GM12878 (cell line): ENCODE data around the gene RTF1. TPM values are rescaled to one million over a fixed set of nuclear protein-coding genes. Genes with fewer than 3 reads are reported as not detected.

Source experiments
- IKZF1 ChIP-seq: fragments of 450-650 bp; conservative IDR thresholded peaks from 2 replicates; pipeline ENCODE4 v1.6.1; 2017; ENCODE audit warnings: antibody characterized with exemption, mild to moderate bottlenecking
- NFYA ChIP-seq: IDR thresholded peaks from 2 replicates; pipeline ENCODE4 v1.6.1; 2011; ENCODE audit warnings: low read depth, mild to moderate bottlenecking, low read length, improper control_type of control experiment, borderline replicate concordance
- PAX5 ChIP-seq: IDR thresholded peaks from 2 replicates; pipeline ENCODE4 v1.6.1; 2011; ENCODE audit warnings: low read depth, low read length, borderline replicate concordance
- POLR2AphosphoS2 ChIP-seq: IDR thresholded peaks from 2 replicates; pipeline ENCODE4 v1.6.1; 2011; ENCODE audit warnings: low read depth, mild to moderate bottlenecking, low read length, improper control_type of control experiment, moderate library complexity
- SREBF2 ChIP-seq: IDR thresholded peaks from 2 replicates; pipeline ENCODE4 v1.6.1; 2012; ENCODE audit warnings: mild to moderate bottlenecking, low read length
- polyA plus RNA-seq, 11 experiments: library from polyadenylated mRNA; depleted of rRNA in 4 of 11; unstranded in 6 of 11; stranded (reverse) in 5 of 11; fragments of >200 nt; fragmentation: Nextera tagmentation in 4 of 11; fragmentation: Illumina TruSeq in 1 of 11; extraction: Ambion mirVana in 4 of 11; extraction: Trizol in 1 of 11; gene quantifications; 1 replicate in 1 of 11; 2 replicates in 10 of 11; pipeline versions ENCODE4 v1.2.1 to v1.2.3, GENCODE V29; 2011 to 2016; ENCODE audit warnings: inconsistent platforms in 2 of 11, missing spikeins in 2 of 11, low read depth in 1 of 11
- total RNA-seq, 4 experiments: library from RNA; depleted of rRNA in 3 of 4; stranded (reverse); fragments of >200 nt in 3 of 4; fragmentation: Illumina TruSeq in 1 of 4; extraction: Trizol in 1 of 4; gene quantifications; 2 replicates each; pipeline versions ENCODE4 v1.2.1 to v1.2.3, GENCODE V29; 2013 to 2021
- TF ChIP-seq, protein P1 (sequence below): fragments of 450-650 bp; IDR thresholded peaks from 2 replicates; pipeline ENCODE4 v1.6.1; 2016; ENCODE audit warnings: mild to moderate bottlenecking
- TF ChIP-seq, protein P2 (sequence below): IDR thresholded peaks from 2 replicates; pipeline ENCODE4 v1.6.1; 2011; ENCODE audit warnings: low read depth, low read length, improper control_type of control experiment, borderline replicate concordance
- TF ChIP-seq, protein P3 (sequence below): fragments of 450-650 bp; IDR thresholded peaks from 2 replicates; pipeline ENCODE4 v1.6.1; 2017; ENCODE audit warnings: mild to moderate bottlenecking, moderate library complexity
- TF ChIP-seq, protein P4 (sequence below): IDR thresholded peaks from 2 replicates; pipeline ENCODE4 v1.6.1; 2011; ENCODE audit warnings: borderline replicate concordance, low read depth, mild to moderate bottlenecking, moderate library complexity, mixed read lengths, low read length; ENCODE audit not compliant: insufficient read depth; ENCODE audit errors: extremely low read length
- TF ChIP-seq, protein P5 (sequence below): IDR thresholded peaks from 2 replicates; pipeline ENCODE4 v1.6.1; 2012; ENCODE audit warnings: low read depth, low read length, improper control_type of control experiment

The RTF1 gene
- total and polyA plus RNA-seq, 10 of the 15 experiments (the other 5 are each of a cell fraction or from before 2014, with no cell fraction given) = 7.2 to 67.9 (median 32.3) TPM

DNA sequence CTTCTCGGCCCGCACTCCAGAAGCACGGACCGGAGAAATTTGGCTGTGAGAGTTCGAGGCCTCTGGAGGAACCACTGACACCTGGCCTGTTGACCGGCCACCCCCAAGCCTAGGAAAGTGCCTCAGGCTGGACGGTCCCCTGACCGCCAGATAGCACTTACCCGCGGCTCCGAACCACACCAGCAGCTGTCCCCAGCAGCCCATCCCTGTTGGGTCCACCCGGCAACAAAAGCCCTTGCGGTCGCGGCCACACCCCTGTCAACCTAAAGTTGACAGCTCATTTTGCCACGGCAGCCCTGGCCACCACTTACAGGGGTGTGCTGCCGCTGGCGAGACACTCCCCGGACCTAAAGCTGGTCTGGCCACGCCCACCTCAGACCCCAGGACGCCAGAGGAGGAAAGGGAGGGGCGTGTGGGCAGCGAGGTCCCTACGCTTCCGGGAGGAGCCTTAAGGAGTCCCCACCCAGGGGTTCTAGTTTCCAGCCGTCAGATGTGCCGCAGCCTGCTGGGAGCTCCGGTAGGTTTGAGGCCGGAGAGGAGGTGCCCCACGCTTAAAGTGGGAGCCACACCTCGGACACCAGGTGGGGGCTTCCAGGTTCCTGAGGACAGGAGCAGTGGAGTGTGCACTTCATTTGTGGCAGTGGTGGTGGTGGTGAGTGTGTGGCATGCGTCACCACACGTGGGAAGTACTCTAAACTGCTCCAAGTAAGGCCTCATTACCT lies 96.8 kb downstream of the RTF1 start, which contains the start of gene LTK (continued):
- TF ChIP-seq, protein P1, sequence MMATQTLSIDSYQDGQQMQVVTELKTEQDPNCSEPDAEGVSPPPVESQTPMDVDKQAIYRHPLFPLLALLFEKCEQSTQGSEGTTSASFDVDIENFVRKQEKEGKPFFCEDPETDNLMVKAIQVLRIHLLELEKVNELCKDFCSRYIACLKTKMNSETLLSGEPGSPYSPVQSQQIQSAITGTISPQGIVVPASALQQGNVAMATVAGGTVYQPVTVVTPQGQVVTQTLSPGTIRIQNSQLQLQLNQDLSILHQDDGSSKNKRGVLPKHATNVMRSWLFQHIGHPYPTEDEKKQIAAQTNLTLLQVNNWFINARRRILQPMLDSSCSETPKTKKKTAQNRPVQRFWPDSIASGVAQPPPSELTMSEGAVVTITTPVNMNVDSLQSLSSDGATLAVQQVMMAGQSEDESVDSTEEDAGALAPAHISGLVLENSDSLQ = no peak; the same call in 1 of the 2 replicates
- no peak for TF ChIP-seq NFYA
- TF ChIP-seq, protein P2, sequence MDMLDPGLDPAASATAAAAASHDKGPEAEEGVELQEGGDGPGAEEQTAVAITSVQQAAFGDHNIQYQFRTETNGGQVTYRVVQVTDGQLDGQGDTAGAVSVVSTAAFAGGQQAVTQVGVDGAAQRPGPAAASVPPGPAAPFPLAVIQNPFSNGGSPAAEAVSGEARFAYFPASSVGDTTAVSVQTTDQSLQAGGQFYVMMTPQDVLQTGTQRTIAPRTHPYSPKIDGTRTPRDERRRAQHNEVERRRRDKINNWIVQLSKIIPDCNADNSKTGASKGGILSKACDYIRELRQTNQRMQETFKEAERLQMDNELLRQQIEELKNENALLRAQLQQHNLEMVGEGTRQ = no peak
- 0 out of 2 replicates have a peak, but pooled peaks have one; percentile 4 for TF ChIP-seq PAX5
- TF ChIP-seq, protein P3, sequence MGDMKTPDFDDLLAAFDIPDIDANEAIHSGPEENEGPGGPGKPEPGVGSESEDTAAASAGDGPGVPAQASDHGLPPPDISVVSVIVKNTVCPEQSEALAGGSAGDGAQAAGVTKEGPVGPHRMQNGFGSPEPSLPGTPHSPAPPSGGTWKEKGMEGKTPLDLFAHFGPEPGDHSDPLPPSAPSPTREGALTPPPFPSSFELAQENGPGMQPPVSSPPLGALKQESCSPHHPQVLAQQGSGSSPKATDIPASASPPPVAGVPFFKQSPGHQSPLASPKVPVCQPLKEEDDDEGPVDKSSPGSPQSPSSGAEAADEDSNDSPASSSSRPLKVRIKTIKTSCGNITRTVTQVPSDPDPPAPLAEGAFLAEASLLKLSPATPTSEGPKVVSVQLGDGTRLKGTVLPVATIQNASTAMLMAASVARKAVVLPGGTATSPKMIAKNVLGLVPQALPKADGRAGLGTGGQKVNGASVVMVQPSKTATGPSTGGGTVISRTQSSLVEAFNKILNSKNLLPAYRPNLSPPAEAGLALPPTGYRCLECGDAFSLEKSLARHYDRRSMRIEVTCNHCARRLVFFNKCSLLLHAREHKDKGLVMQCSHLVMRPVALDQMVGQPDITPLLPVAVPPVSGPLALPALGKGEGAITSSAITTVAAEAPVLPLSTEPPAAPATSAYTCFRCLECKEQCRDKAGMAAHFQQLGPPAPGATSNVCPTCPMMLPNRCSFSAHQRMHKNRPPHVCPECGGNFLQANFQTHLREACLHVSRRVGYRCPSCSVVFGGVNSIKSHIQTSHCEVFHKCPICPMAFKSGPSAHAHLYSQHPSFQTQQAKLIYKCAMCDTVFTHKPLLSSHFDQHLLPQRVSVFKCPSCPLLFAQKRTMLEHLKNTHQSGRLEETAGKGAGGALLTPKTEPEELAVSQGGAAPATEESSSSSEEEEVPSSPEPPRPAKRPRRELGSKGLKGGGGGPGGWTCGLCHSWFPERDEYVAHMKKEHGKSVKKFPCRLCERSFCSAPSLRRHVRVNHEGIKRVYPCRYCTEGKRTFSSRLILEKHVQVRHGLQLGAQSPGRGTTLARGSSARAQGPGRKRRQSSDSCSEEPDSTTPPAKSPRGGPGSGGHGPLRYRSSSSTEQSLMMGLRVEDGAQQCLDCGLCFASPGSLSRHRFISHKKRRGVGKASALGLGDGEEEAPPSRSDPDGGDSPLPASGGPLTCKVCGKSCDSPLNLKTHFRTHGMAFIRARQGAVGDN = 0 out of 2 replicates have a peak, but pooled peaks have one; percentile 14
- no peak for TF ChIP-seq SREBF2
- TF ChIP-seq, protein P4, sequence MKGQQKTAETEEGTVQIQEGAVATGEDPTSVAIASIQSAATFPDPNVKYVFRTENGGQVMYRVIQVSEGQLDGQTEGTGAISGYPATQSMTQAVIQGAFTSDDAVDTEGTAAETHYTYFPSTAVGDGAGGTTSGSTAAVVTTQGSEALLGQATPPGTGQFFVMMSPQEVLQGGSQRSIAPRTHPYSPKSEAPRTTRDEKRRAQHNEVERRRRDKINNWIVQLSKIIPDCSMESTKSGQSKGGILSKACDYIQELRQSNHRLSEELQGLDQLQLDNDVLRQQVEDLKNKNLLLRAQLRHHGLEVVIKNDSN = no peak
- TF ChIP-seq IKZF1 = no peak
- TF ChIP-seq, protein P5, sequence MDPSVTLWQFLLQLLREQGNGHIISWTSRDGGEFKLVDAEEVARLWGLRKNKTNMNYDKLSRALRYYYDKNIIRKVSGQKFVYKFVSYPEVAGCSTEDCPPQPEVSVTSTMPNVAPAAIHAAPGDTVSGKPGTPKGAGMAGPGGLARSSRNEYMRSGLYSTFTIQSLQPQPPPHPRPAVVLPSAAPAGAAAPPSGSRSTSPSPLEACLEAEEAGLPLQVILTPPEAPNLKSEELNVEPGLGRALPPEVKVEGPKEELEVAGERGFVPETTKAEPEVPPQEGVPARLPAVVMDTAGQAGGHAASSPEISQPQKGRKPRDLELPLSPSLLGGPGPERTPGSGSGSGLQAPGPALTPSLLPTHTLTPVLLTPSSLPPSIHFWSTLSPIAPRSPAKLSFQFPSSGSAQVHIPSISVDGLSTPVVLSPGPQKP = no peak
- no peak for TF ChIP-seq POLR2AphosphoS2
